Measurements from ENCODE around the gene AHI1.

GRCh38 chr6:135403584-135403983 is 94.0 kb downstream of the AHI1 start:
- no peak for TF ChIP-seq CTCF (IDR thresholded peaks at IDR 0.05)
- TF ChIP-seq POLR2A (IDR thresholded peaks at IDR 0.05), result no peak

Data from ovary (tissue), 3 donors.